ENCODE results near the gene RFX3. TPM values are rescaled to one million over a fixed set of nuclear protein-coding genes. Genes with fewer than 3 reads are reported as not detected.

RFX3 gene
- total and polyA plus RNA-seq, 4 donors = 0.30 to 4.6 (median 1.5) TPM

DNA sequence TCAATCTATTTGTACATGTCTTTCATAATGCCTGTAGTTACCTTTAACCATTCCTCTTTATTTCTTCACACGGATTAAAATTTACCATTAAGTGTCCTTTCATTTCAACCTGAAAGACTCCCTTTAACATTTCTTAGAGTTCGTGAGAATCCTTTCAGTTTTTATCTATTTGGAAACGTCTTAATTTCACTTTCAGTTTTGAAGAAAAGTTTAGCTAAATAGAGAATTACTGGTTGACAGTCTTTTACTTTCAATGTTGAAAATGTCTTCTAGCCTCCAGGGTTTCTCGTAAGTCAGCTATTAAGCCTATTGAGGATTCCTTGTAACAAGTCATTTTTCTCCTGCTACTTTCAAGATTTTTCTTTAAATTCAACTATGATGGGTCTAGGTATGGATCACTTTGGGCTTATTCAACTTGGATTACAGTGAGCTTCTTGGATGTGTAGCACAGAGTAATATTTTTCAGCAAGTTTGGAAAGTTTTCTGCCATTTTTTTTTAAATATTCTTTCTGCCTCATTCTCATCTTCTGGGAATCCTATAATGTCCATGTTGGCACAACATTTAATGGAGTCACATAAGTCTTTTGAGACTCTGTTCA, 48.5 kb downstream of the RFX3 start:
- Histone ChIP-seq H3K27ac (ENCODE audit: low read depth in 1 of 2, low read length in 2 of 2) (peak overlapping the region in 1 of 2 donors; percentile 36), H3K4me3 (ENCODE audit: low read depth in 1 of 3, low read length in 3 of 3) (peak overlapping the region; percentile 39 to 63 (median 47)), H3K4me1 (ENCODE audit: control insufficient read depth in 4 of 4, insufficient read depth in 4 of 4, low read length in 3 of 4) (no peaks in the 10 kb centered on the region), H3K9me3 (ENCODE audit: control insufficient read depth in 4 of 4, low read length in 3 of 4) (no peaks in the 10 kb centered on the region), H3K9ac (ENCODE audit: low read depth in 1 of 2, low read length in 2 of 2) (peak overlapping the region in 1 of 2 donors; percentile 41), H3K36me3 (ENCODE audit: control insufficient read depth in 4 of 4, insufficient read depth in 3 of 4, low read depth in 1 of 4, low read length in 3 of 4) (no peaks in the 10 kb centered on the region), H3K27me3 (ENCODE audit: control insufficient read depth in 4 of 4, insufficient read depth in 4 of 4, low read length in 3 of 4) (no peaks in the 10 kb centered on the region)
- TF ChIP-seq, protein P1, sequence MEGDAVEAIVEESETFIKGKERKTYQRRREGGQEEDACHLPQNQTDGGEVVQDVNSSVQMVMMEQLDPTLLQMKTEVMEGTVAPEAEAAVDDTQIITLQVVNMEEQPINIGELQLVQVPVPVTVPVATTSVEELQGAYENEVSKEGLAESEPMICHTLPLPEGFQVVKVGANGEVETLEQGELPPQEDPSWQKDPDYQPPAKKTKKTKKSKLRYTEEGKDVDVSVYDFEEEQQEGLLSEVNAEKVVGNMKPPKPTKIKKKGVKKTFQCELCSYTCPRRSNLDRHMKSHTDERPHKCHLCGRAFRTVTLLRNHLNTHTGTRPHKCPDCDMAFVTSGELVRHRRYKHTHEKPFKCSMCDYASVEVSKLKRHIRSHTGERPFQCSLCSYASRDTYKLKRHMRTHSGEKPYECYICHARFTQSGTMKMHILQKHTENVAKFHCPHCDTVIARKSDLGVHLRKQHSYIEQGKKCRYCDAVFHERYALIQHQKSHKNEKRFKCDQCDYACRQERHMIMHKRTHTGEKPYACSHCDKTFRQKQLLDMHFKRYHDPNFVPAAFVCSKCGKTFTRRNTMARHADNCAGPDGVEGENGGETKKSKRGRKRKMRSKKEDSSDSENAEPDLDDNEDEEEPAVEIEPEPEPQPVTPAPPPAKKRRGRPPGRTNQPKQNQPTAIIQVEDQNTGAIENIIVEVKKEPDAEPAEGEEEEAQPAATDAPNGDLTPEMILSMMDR (IDR thresholded peaks at IDR 0.05; ENCODE audit: low read depth, low read length, missing input control) = no peak
- TF ChIP-seq YY1 (IDR thresholded peaks at IDR 0.05) (no peak), RAD21 (IDR thresholded peaks at IDR 0.05) (no peak), GABPA (IDR thresholded peaks at IDR 0.05 in 1 of 2, conservative IDR thresholded peaks at IDR 0.05 in 1 of 2) (no peak), FOXA1 (IDR thresholded peaks at IDR 0.05) (no peak), FOXA2 (IDR thresholded peaks at IDR 0.05) (no peak), EGR1 (IDR thresholded peaks at IDR 0.05; ENCODE audit: low read depth in 2 of 2) (no peak), HNF4G (IDR thresholded peaks at IDR 0.05) (no peak), HNF4A (conservative IDR thresholded peaks at IDR 0.05) (no peak), RXRA (IDR thresholded peaks at IDR 0.05) (no peak)
- TF ChIP-seq, protein P2, sequence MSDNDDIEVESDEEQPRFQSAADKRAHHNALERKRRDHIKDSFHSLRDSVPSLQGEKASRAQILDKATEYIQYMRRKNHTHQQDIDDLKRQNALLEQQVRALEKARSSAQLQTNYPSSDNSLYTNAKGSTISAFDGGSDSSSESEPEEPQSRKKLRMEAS (IDR thresholded peaks at IDR 0.05) = no peak
- TF ChIP-seq, protein P3, sequence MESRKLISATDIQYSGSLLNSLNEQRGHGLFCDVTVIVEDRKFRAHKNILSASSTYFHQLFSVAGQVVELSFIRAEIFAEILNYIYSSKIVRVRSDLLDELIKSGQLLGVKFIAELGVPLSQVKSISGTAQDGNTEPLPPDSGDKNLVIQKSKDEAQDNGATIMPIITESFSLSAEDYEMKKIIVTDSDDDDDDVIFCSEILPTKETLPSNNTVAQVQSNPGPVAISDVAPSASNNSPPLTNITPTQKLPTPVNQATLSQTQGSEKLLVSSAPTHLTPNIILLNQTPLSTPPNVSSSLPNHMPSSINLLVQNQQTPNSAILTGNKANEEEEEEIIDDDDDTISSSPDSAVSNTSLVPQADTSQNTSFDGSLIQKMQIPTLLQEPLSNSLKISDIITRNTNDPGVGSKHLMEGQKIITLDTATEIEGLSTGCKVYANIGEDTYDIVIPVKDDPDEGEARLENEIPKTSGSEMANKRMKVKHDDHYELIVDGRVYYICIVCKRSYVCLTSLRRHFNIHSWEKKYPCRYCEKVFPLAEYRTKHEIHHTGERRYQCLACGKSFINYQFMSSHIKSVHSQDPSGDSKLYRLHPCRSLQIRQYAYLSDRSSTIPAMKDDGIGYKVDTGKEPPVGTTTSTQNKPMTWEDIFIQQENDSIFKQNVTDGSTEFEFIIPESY (IDR thresholded peaks at IDR 0.05) = no peak
- TF ChIP-seq, protein P4, sequence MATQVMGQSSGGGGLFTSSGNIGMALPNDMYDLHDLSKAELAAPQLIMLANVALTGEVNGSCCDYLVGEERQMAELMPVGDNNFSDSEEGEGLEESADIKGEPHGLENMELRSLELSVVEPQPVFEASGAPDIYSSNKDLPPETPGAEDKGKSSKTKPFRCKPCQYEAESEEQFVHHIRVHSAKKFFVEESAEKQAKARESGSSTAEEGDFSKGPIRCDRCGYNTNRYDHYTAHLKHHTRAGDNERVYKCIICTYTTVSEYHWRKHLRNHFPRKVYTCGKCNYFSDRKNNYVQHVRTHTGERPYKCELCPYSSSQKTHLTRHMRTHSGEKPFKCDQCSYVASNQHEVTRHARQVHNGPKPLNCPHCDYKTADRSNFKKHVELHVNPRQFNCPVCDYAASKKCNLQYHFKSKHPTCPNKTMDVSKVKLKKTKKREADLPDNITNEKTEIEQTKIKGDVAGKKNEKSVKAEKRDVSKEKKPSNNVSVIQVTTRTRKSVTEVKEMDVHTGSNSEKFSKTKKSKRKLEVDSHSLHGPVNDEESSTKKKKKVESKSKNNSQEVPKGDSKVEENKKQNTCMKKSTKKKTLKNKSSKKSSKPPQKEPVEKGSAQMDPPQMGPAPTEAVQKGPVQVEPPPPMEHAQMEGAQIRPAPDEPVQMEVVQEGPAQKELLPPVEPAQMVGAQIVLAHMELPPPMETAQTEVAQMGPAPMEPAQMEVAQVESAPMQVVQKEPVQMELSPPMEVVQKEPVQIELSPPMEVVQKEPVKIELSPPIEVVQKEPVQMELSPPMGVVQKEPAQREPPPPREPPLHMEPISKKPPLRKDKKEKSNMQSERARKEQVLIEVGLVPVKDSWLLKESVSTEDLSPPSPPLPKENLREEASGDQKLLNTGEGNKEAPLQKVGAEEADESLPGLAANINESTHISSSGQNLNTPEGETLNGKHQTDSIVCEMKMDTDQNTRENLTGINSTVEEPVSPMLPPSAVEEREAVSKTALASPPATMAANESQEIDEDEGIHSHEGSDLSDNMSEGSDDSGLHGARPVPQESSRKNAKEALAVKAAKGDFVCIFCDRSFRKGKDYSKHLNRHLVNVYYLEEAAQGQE (IDR thresholded peaks at IDR 0.05) = no peak
- DNase-seq (ENCODE audit: low spot score) = no peak
- WGBS = 38% methylated on average over 4 of the region's 4 CpGs

DNA sequence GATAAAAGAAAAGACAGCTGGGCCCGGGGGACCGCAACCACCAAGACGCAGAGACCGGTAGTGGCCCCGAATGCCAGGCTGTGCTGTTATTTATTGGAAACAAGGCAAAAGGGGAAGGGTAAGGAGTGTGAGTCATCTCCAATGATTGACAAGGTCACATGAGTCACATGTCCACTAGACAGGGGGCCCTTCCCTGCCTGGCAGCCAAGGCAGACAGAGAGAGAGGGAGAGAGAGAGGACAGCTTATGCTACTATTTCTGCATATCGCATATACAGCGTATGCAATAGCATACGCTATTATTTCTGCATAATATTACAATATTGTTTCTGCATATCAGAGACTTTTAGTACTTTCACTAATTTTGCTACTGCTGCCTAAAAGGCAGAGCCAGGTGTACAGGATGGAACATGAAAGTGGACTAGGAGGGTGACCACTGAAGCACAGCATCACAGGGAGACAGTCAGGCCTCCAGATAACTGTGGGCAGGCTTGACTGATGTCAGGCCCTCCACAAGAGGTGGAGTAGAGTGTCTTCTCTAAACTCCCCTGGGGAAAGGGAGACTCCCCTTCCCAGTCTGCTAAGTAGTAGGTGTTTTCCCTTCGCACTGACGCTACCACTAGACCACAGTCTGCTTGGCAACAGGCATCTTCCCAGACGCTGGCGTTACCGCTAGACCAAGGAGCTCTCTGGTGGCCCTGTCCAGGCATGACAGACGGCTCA, 50.3 kb downstream of the RFX3 start:
- no peak overlapping the region for H3K4me3 ChIP-seq (ENCODE audit: low read depth in 1 of 3, low read length in 3 of 3)
- H3K27ac ChIP-seq (ENCODE audit: low read depth in 1 of 2, low read length in 2 of 2) = no peak overlapping the region
- WGBS = 96% methylated on average over 14 of the region's 14 CpGs
- no peaks in the 10 kb centered on the region for H3K36me3 ChIP-seq (ENCODE audit: control insufficient read depth in 4 of 4, insufficient read depth in 3 of 4, low read depth in 1 of 4, low read length in 3 of 4)
- no peaks in the 10 kb centered on the region for H3K9me3 ChIP-seq (ENCODE audit: control insufficient read depth in 4 of 4, low read length in 3 of 4)
- H3K4me1 ChIP-seq (ENCODE audit: control insufficient read depth in 4 of 4, insufficient read depth in 4 of 4, low read length in 3 of 4) = no peaks in the 10 kb centered on the region
- no peak for DNase-seq (ENCODE audit: low spot score)
- no peaks in the 10 kb centered on the region for H3K27me3 ChIP-seq (ENCODE audit: control insufficient read depth in 4 of 4, insufficient read depth in 4 of 4, low read length in 3 of 4)
- no peak for TF ChIP-seq HNF4G (IDR thresholded peaks at IDR 0.05)
- no peak for TF ChIP-seq RAD21 (IDR thresholded peaks at IDR 0.05)
- TF ChIP-seq, protein P1 (IDR thresholded peaks at IDR 0.05; ENCODE audit: low read depth, low read length, missing input control) = no peak
- TF ChIP-seq, protein P4 (IDR thresholded peaks at IDR 0.05) = no peak
- TF ChIP-seq EGR1 (IDR thresholded peaks at IDR 0.05; ENCODE audit: low read depth in 2 of 2) = no peak
- H3K9ac ChIP-seq (ENCODE audit: low read depth in 1 of 2, low read length in 2 of 2) = no peak overlapping the region

Measured in liver (tissue), 9 donors.